Adrenal gland (tissue), 5 donors: ENCODE data around the gene VPS8.

Source experiments
- POLR2A ChIP-seq, 2 donors: fragments of 450-650 bp; IDR thresholded peaks; one replicate each; pipeline ENCODE4 v1.6.1; 2017; ENCODE audit warnings: antibody characterized with exemption in 2 of 2, mild to moderate bottlenecking in 2 of 2, moderate library complexity in 1 of 2
- TF ChIP-seq, protein P1 (sequence below), 6 experiments: fragments of 450-650 bp in 4 of 6; fragments of 200-600 bp in 2 of 6; sonication (generic) in 1 of 6; IDR thresholded peaks; 1 replicate in 5 of 6; 2 replicates in 1 of 6; pipeline versions ENCODE4 v1.5.1 to v1.8.0; 2016 to 2021; ENCODE audit warnings: antibody characterized with exemption in 6 of 6, mild to moderate bottlenecking in 2 of 6, moderate library complexity in 1 of 6
- donor health status: DM: no; HTN: no; CAD: no.

DNA sequence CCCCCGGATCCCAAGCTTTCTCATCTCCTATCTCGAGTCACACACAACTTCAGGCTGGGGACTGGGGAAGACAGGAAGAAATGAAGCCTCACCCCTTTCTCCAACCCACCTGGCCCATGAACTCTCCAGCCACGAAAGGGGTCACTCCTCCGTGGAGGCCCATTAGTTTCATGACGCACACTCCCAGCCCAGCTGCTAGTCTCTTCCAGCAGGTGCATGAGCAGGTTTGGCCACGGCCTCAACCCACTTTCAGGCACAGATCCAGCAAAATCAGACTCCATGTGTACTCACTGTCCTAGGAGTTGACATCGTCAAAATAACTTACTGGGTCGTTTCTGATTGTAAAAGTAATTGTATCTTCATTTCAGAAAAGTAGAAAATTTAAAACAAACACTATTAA is 264.3 kb downstream of the VPS8 start:
- TF ChIP-seq, protein P1, sequence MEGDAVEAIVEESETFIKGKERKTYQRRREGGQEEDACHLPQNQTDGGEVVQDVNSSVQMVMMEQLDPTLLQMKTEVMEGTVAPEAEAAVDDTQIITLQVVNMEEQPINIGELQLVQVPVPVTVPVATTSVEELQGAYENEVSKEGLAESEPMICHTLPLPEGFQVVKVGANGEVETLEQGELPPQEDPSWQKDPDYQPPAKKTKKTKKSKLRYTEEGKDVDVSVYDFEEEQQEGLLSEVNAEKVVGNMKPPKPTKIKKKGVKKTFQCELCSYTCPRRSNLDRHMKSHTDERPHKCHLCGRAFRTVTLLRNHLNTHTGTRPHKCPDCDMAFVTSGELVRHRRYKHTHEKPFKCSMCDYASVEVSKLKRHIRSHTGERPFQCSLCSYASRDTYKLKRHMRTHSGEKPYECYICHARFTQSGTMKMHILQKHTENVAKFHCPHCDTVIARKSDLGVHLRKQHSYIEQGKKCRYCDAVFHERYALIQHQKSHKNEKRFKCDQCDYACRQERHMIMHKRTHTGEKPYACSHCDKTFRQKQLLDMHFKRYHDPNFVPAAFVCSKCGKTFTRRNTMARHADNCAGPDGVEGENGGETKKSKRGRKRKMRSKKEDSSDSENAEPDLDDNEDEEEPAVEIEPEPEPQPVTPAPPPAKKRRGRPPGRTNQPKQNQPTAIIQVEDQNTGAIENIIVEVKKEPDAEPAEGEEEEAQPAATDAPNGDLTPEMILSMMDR (IDR thresholded peaks at IDR 0.05) = no peak
- no peak for TF ChIP-seq POLR2A (IDR thresholded peaks at IDR 0.05)
